SIG-M5 treated with dmso at 0.1 percent for 504 hours (cell line): ENCODE data around the gene PRR14L.

Source experiments
- DNase-seq: peaks from one replicate; lab custom pipeline; 2025; ENCODE audit not compliant: unreplicated experiment; lab: John Stamatoyannopoulos, UW

PRR14L gene

GRCh38 chr22:31647066-31647465, 102.9 kb downstream of the PRR14L start:
- no peak for DNase-seq

GRCh38 chr22:31646186-31647019, 103.5 kb downstream of the PRR14L start:
- DNase-seq = peak; percentile 12

DNA sequence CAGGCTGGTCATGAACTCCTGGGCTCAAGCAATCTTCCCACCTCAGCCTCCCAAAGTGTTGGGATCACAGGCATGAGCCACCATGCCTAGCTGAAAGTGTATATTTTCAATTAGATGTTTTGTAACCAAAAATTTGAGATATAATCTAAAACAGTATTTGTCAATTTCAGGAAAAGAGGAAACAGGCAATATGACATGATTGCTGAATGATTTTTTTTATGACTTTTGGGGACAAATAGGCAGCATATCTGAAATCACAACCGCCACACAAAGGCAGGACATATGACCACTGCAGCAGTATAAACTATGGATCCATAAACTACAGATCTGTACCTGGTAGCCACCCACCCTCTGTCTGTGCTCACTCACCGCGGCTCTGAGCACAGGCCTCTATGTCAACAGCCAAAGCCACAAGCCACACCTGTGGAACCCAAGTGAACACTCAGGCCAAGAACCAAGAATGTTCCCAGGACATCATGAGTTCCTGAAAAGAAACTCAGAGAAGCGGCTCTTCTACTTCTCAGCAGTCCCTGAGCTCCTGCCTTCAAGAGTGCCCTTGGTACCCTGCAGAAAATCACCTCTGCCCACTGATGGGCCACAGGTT, 110.4 kb downstream of the PRR14L start:
- no peak for DNase-seq

GRCh38 chr22:31637891-31638618, 111.9 kb downstream of the PRR14L start:
- peak; percentile 93 for DNase-seq

DNA sequence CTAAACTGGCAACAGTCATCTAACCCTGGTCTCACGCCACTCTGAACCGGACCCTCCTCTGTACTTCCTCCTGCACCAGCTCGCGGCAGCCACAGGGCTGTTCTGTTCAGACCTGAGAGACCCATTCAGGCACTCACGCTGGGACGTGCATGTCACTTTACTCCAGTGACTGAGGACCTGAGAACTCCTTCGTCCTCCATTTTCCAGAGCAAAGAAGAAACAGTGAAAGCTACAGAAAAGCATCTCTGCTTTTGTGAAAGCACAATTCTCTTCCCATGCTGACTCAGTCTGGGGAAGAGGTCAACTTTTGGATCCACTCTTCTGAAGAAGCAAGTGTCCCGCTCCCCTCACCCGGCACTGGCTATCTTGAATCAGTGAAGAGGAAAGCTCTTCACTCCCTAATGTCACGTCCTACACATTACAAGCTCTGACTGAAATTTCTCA, 112.5 kb downstream of the PRR14L start:
- DNase-seq = peak; percentile 68

DNA sequence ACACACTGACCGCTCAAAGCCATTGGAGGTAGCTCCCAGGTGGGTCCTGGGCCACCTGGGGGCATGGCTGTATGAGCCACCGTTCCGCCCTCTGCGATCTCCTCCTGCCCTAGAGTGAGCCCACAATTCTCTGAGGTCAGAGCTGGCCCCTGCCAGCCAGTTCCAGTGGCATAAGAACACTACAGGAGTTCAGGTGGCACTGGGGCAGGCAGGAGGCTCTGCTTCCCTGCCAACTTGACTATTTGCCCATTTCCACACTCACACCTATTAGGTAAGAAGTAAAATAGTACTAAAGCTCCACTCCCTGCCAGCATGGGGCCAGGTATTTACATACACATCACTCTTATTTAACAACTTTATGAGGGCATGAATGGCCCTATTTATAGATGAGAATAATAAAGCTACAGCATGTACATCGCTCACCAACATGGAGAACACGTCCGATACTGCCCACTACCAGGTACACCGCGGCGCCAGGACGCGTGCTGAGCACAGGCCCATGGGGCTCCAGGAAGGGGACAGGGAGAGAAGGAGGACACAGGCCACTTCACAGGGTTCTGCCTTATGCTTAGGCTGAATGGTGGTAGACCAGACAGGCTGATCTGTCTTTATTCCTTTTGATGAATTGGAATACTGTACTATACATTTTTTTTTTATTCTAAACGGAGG, 114.2 kb downstream of the PRR14L start:
- DNase-seq = no peak

- no peak for DNase-seq
These were observed 118.5 kb downstream of the PRR14L start for GRCh38 chr22:31631436-31631835.
